A673 (cell line): ENCODE data around the gene RRAS. TPM values are rescaled to one million over a fixed set of nuclear protein-coding genes. Genes with fewer than 3 reads are reported as not detected.

Source experiments
- BruUV-seq: library from RNA; stranded (reverse); fragments of 400-500 nt; replicated peaks from 2 replicates; lab custom pipeline; 2021; lab: Mats Ljungman, UMichigan
- CTCF ChIA-PET: fragments of 300-600 bp; sonication (Branson Sonifier 250); formaldehyde crosslinking; loops from one replicate; lab custom pipeline; 2022; ENCODE audit warnings: antibody characterized with exemption; lab: Charles Lee
- POLR2A ChIA-PET: fragments of 300-600 bp; sonication (Branson Sonifier 250); formaldehyde crosslinking; loops from one replicate; lab custom pipeline; 2022; ENCODE audit warnings: antibody characterized with exemption; ENCODE audit not compliant: low non-redundant PET; lab: Charles Lee
- DNase-seq: peaks from one replicate; pipeline ENCODE4 v3.0.0-alpha.2; 2015; ENCODE audit warnings: low spot score
- H3K27ac ChIP-seq: fragments of 200-600 bp; sonication (generic); 2 replicates; pipeline ENCODE4 v1.5.1; 2016; ENCODE audit warnings: mixed run types, low read depth, mild to moderate bottlenecking, mixed read lengths, antibody characterized with exemption, low read length; ENCODE audit not compliant: poor library complexity, severe bottlenecking
- H3K27me3 ChIP-seq: fragments of 200-600 bp; sonication (generic); replicated peaks from 2 replicates; pipeline ENCODE4 v1.6.1; 2017; ENCODE audit warnings: mixed run types, low read depth, mild to moderate bottlenecking, mixed read lengths, antibody characterized with exemption, low read length; ENCODE audit not compliant: insufficient read depth, poor library complexity
- H3K36me3 ChIP-seq: fragments of 200-600 bp; sonication (generic); 2 replicates; pipeline ENCODE4 v1.6.1; 2016; ENCODE audit warnings: mixed run types, mild to moderate bottlenecking, mixed read lengths, antibody characterized with exemption, low read length; ENCODE audit not compliant: insufficient read depth, poor library complexity, severe bottlenecking
- H3K4me1 ChIP-seq: fragments of 200-600 bp; sonication (generic); 2 replicates; pipeline ENCODE4 v1.6.1; 2017; ENCODE audit warnings: mixed run types, mild to moderate bottlenecking, mixed read lengths, antibody characterized with exemption, low read length; ENCODE audit not compliant: insufficient read depth, poor library complexity, severe bottlenecking
- H3K4me3 ChIP-seq: fragments of 200-600 bp; sonication (generic); 2 replicates; pipeline ENCODE4 v1.5.1; 2016; ENCODE audit warnings: low read depth, mixed run types, mild to moderate bottlenecking, mixed read lengths, low read length; ENCODE audit not compliant: poor library complexity, severe bottlenecking
- H3K9me3 ChIP-seq: fragments of 200-600 bp; sonication (generic); 2 replicates; pipeline ENCODE4 v1.6.1; 2016; ENCODE audit warnings: mixed run types, low read depth, mild to moderate bottlenecking, mixed read lengths, antibody characterized with exemption, low read length; ENCODE audit not compliant: poor library complexity, severe bottlenecking
- CTCF ChIP-seq: fragments of 300-800, 200-600 bp; sonication (generic); conservative IDR thresholded peaks from 2 replicates; pipeline ENCODE4 v1.5.1; 2017; ENCODE audit warnings: low read depth, mild to moderate bottlenecking, antibody characterized with exemption, low read length, moderate library complexity, mixed read lengths
- EZH2 ChIP-seq: fragments of 200-600 bp; sonication (generic); IDR thresholded peaks from 2 replicates; pipeline ENCODE4 v1.6.1; 2017; ENCODE audit warnings: borderline replicate concordance, low read depth, mild to moderate bottlenecking, mixed read lengths, antibody characterized with exemption, low read length; ENCODE audit not compliant: poor library complexity, severe bottlenecking
- intact Hi-C: fragments of 100-400 bp; cut with micrococcal nuclease; formaldehyde crosslinking; loops from one replicate; pipeline ENCODE4 v1.10.0; 2022; ENCODE audit not compliant: unreplicated experiment
- total RNA-seq: library from RNA; stranded (reverse); gene quantifications from 2 replicates; pipeline ENCODE4 v1.2.3, GENCODE V29; 2021

The RRAS gene
- total RNA-seq, 1 experiment from 2014 or later = 27.6 TPM

DNA sequence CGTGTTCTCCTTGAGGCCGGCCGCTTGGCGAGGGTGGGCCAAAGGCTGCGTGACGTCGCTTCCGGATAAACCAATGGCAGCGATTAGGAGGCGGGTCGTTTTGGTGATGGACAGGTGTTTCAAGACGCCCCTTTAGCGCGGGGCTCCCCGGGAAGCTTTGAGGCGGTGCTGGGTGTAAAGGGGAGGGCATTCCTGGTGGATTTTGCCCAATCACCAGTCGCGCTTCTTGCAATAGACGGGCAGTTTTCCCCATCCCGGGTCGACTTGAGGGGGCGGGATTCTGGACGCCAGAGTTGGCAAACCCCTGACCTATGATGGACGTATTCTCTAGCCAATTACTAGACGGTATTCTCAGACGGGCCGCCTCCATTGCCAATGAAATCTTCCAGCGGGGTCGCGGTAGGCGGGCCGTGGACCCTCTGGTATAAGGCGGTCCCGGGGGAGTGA, 36.9 kb upstream of the RRAS start:
- CTCF ChIA-PET = interaction anchor here (0.7 to 1.1 kb wide), 2 partner anchors 12 to 172 kb away, joined by 3 to 4 read pairs; no protein-coding TSS in a partner anchor
- Histone ChIP-seq H3K9me3 (no peaks in the 10 kb centered on the region), H3K4me3 (peak overlapping the region; percentile 81), H3K4me1 (peaks cover 37% of the 10 kb centered on the region), H3K27ac (peak overlapping the region; percentile 98), H3K36me3 (peaks cover 13% of the 10 kb centered on the region), H3K27me3 (no peaks in the 10 kb centered on the region)
- no peak for TF ChIP-seq EZH2
- no peak for TF ChIP-seq CTCF
- BruUV-seq = no TSS peak
- intact Hi-C loops = loop anchor here (5.0 kb wide), 2 partner anchors 85 to 105 kb away; partner anchors contain the start of gene PRR12
- DNase-seq = peak; percentile 100
- POLR2A ChIA-PET = interaction anchor here (0.6 to 1.0 kb wide), 3 partner anchors 35 to 192 kb away, joined by 4 to 6 read pairs (median 5); partner anchors contain the start of gene SCAF1

DNA sequence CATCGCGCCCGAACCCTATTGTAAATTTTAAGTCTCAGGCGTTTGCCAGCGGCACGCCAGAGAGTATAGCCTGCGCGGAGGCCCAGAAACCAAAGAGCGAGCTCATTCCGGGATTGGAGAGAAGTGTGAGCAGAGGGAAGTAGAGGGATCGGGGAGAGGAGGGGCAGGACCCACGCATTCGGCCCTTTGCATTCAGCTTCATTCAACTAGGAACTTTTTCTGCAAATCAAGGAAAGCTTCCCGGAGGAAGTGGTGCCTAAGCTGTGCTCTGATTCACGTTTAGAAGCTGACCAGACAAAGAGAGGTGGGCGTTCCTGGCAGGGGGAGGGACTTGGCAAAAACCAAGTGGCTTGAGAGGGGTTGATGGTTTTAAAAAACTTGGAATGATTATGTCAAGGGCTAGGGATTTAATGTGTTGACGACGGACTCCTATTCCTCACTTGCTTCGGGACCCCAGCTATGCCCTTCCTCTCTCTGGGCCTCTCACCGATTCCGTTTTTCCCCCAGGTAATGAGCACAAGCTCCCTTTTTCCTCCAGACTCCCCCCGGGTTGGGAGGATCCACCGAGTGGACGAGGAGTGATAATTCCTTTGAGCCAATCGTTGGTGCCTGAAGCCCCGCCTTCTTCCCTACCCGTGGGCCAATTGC, 36.3 kb upstream of the RRAS start:
- BruUV-seq = no TSS peak
- H3K27me3 ChIP-seq = no peaks in the 10 kb centered on the region
- POLR2A ChIA-PET = interaction anchor here (0.6 to 1.0 kb wide), 5 partner anchors 27 to 192 kb away, joined by 3 to 6 read pairs (median 4); partner anchors contain the start of genes PTOV1 and SCAF1

More for the DNA sequence above, 36.3 kb upstream of the RRAS start:
- peaks cover 12% of the 10 kb centered on the region for H3K36me3 ChIP-seq
- H3K4me3 ChIP-seq = peak overlapping the region; percentile 81
- DNase-seq = peak; percentile 92
- peaks cover 37% of the 10 kb centered on the region for H3K4me1 ChIP-seq
- no peaks in the 10 kb centered on the region for H3K9me3 ChIP-seq
- intact Hi-C loops = loop anchor here (5.0 kb wide), 2 partner anchors 84 to 104 kb away; partner anchors contain the start of gene PRR12
- CTCF ChIA-PET = interaction anchor here (0.6 to 1.4 kb wide), 4 partner anchors 12 to 173 kb away, joined by 3 to 5 read pairs (median 4); no protein-coding TSS in a partner anchor
- TF ChIP-seq EZH2 (no peak), CTCF (no peak)
- H3K27ac ChIP-seq = peak overlapping the region; percentile 98
